ENCODE results near the gene LARP4B. TPM values are rescaled to one million over a fixed set of nuclear protein-coding genes. Genes with fewer than 3 reads are reported as not detected.

LARP4B gene
- total RNA-seq, 2 experiments from 2014 or later: 101 to 104 TPM

GRCh38 chr10:785861-786214, 145.7 kb downstream of the LARP4B start:
- CTCF ChIA-PET: no interaction called here
- DNase-seq (no peak), ATAC-seq (no peak)
- intact Hi-C loops (cut with micrococcal nuclease): loop anchor here (10.0 kb wide), 1 partner anchor 271 kb away; no protein-coding TSS in a partner anchor
- no peak for TF ChIP-seq CTCF (IDR thresholded peaks at IDR 0.05)
- no peak overlapping the region for H3K27ac Mint-ChIP-seq
- H3K4me1 Mint-ChIP-seq (ENCODE audit: low read depth): peaks cover 2% of the 10 kb centered on the region
- no peaks in the 10 kb centered on the region for H3K9me3 Mint-ChIP-seq
- no peaks in the 10 kb centered on the region for H3K36me3 Mint-ChIP-seq (ENCODE audit: low read depth)
- H3K4me3 Mint-ChIP-seq: no peak overlapping the region
- H3K27me3 Mint-ChIP-seq: peaks cover 21% of the 10 kb centered on the region
- POLR2A ChIA-PET: no interaction called here

- H3K27ac Mint-ChIP-seq: no peak overlapping the region
- DNase-seq (no peak), ATAC-seq (no peak)
- H3K4me1 Mint-ChIP-seq (ENCODE audit: low read depth): peaks cover 2% of the 10 kb centered on the region
- POLR2A ChIA-PET: no interaction called here
- intact Hi-C loops (cut with micrococcal nuclease): loop anchor here (10.0 kb wide), 1 partner anchor 270 kb away; no protein-coding TSS in a partner anchor
- no peaks in the 10 kb centered on the region for H3K9me3 Mint-ChIP-seq
- TF ChIP-seq CTCF (IDR thresholded peaks at IDR 0.05): no peak
- peaks cover 21% of the 10 kb centered on the region for H3K27me3 Mint-ChIP-seq
- H3K36me3 Mint-ChIP-seq (ENCODE audit: low read depth): no peaks in the 10 kb centered on the region
- H3K4me3 Mint-ChIP-seq: no peak overlapping the region
- CTCF ChIA-PET: no interaction called here
These were observed 146.2 kb downstream of the LARP4B start for GRCh38 chr10:785089-785860.

GRCh38 chr10:784403-785088, 147.0 kb downstream of the LARP4B start:
- POLR2A ChIA-PET: no interaction called here
- ATAC-seq (peak; percentile 89), DNase-seq (peak; percentile 83)
- no peak for TF ChIP-seq CTCF (IDR thresholded peaks at IDR 0.05)
- Mint-ChIP-seq H3K27ac (no peak overlapping the region), H3K36me3 (ENCODE audit: low read depth) (no peaks in the 10 kb centered on the region), H3K4me3 (no peak overlapping the region), H3K4me1 (ENCODE audit: low read depth) (peaks cover 2% of the 10 kb centered on the region), H3K27me3 (peaks cover 21% of the 10 kb centered on the region), H3K9me3 (no peaks in the 10 kb centered on the region)
- intact Hi-C loops (cut with micrococcal nuclease): loop anchor here (10.0 kb wide), 1 partner anchor 270 kb away; no protein-coding TSS in a partner anchor
- CTCF ChIA-PET: no interaction called here

- peaks cover 21% of the 10 kb centered on the region for H3K27me3 Mint-ChIP-seq
- ChIA-PET POLR2A (no interaction called here), CTCF (no interaction called here)
- H3K9me3 Mint-ChIP-seq: no peaks in the 10 kb centered on the region
- no peak overlapping the region for H3K27ac Mint-ChIP-seq
- ATAC-seq (no peak), DNase-seq (no peak)
- no peaks in the 10 kb centered on the region for H3K4me1 Mint-ChIP-seq (ENCODE audit: low read depth)
- no peak for TF ChIP-seq CTCF (IDR thresholded peaks at IDR 0.05)
- intact Hi-C loops (cut with micrococcal nuclease): loop anchor here (10.0 kb wide), 1 partner anchor 268 kb away; no protein-coding TSS in a partner anchor
- no peaks in the 10 kb centered on the region for H3K36me3 Mint-ChIP-seq (ENCODE audit: low read depth)
- no peak overlapping the region for H3K4me3 Mint-ChIP-seq
These were observed 148.5 kb downstream of the LARP4B start for GRCh38 chr10:782751-783648.

Measured in activated CD8-positive, alpha-beta T cell treated with anti-CD3 and anti-CD28 coated beads for 36 hours (primary cell).